Liver (tissue), 3 donors: ENCODE measurements around the gene MIB2.

Source experiments
- CTCF ChIP-seq: fragments of 150-350 bp; IDR thresholded peaks from 2 replicates; pipeline ENCODE4 v1.5.1; 2017; ENCODE audit warnings: improper control_type of control experiment, low read depth, low read length; ENCODE audit not compliant: missing input control
- GABPA ChIP-seq, 2 donors: IDR thresholded peaks in 1 of 2; conservative IDR thresholded peaks in 1 of 2; 2 replicates each; pipeline ENCODE4 v1.6.1; 2016; ENCODE audit warnings: antibody characterized with exemption in 2 of 2, mild to moderate bottlenecking in 1 of 2, moderate library complexity in 1 of 2
- JUND ChIP-seq, 2 donors: IDR thresholded peaks; 2 replicates each; pipeline ENCODE4 v1.6.1; 2016; ENCODE audit warnings: antibody characterized with exemption in 2 of 2
- RAD21 ChIP-seq, 2 donors: IDR thresholded peaks; 2 replicates each; pipeline ENCODE4 v1.6.1; 2016; ENCODE audit warnings: antibody characterized with exemption in 2 of 2, mild to moderate bottlenecking in 2 of 2
- YY1 ChIP-seq: IDR thresholded peaks from 2 replicates; pipeline ENCODE4 v1.6.1; 2016; ENCODE audit warnings: antibody characterized with exemption, mild to moderate bottlenecking
- donor health status: healthy.
- donor health status: healthy.

GRCh38 chr1:1627261-1627828, 12.0 kb downstream of the MIB2 start:
- TF ChIP-seq CTCF (no peak), RAD21 (IDR thresholded peaks at IDR 0.05) (no peak), YY1 (no peak), GABPA (IDR thresholded peaks at IDR 0.05 in 1 of 2, conservative IDR thresholded peaks at IDR 0.05 in 1 of 2) (no peak), JUND (IDR thresholded peaks at IDR 0.05) (no peak)
